CD4-positive, CD25-positive, alpha-beta regulatory T cell (primary cell): Measurements from ENCODE around the gene TBCB. TPM values are rescaled to one million over a fixed set of nuclear protein-coding genes. Genes with fewer than 3 reads are reported as not detected.
A peak's percentile ranks its signal among the peaks of the same experiment; 100 is the strongest.

Experiments
- ATAC-seq, 2 donors: fragments of 150-1000 bp; cut with Tn5 transposase; one replicate each; pipeline ENCODE4 v1.10.0; 2021; ENCODE audit warnings: low read depth in 2 of 2, moderate number of reproducible peaks in 2 of 2, moderate library complexity in 1 of 2
- DNase-seq, 3 donors: peaks; one replicate each; pipeline versions ENCODE4 v3.0.0 to v3.0.0-alpha.2; 2012 to 2022; ENCODE audit warnings: mixed read lengths in 1 of 3
- H3K27ac ChIP-seq: one replicate; pipeline ENCODE4 v1.7.0; 2013; ENCODE audit warnings: mild to moderate bottlenecking, low read length; ENCODE audit not compliant: insufficient read depth, poor library complexity, severe bottlenecking
- H3K27me3 ChIP-seq: one replicate; pipeline ENCODE4 v1.7.0; 2013; ENCODE audit warnings: low read length; ENCODE audit not compliant: control insufficient read depth, insufficient read depth
- H3K36me3 ChIP-seq: one replicate; pipeline ENCODE4 v1.7.0; 2013; ENCODE audit warnings: mild to moderate bottlenecking, low read length, moderate library complexity; ENCODE audit not compliant: control insufficient read depth, insufficient read depth
- H3K4me1 ChIP-seq: 2 replicates; pipeline ENCODE4 v1.7.0; 2013; ENCODE audit warnings: mild to moderate bottlenecking, low read length; ENCODE audit not compliant: insufficient read depth, control insufficient read depth, poor library complexity, severe bottlenecking
- H3K4me3 ChIP-seq: one replicate; pipeline ENCODE4 v1.7.0; 2013; ENCODE audit warnings: low read depth, mild to moderate bottlenecking, low read length, moderate library complexity
- H3K9me3 ChIP-seq, 2 experiments: 1 replicate in 1 of 2; 2 replicates in 1 of 2; pipeline ENCODE4 v1.7.0; 2013; ENCODE audit warnings: low read length in 2 of 2, mild to moderate bottlenecking in 1 of 2, moderate library complexity in 1 of 2; ENCODE audit not compliant: control insufficient read depth in 2 of 2
- H3K27ac Mint-ChIP-seq, 3 donors: one replicate each; pipeline ENCODE4 v1.8.0; 2020 to 2022; ENCODE audit warnings: mild to moderate bottlenecking in 3 of 3, mixed read lengths in 3 of 3, moderate library complexity in 2 of 3
- H3K27me3 Mint-ChIP-seq: one replicate; pipeline ENCODE4 v1.8.0; 2022; ENCODE audit warnings: mild to moderate bottlenecking, mixed read lengths
- H3K36me3 Mint-ChIP-seq: one replicate; pipeline ENCODE4 v1.8.0; 2020; ENCODE audit warnings: mixed read lengths
- H3K4me1 Mint-ChIP-seq, 4 donors: one replicate each; pipeline ENCODE4 v1.8.0; 2020 to 2022; ENCODE audit warnings: mixed read lengths in 4 of 4, mild to moderate bottlenecking in 1 of 4
- H3K4me3 Mint-ChIP-seq, 4 donors: one replicate each; pipeline ENCODE4 v1.8.0; 2020 to 2022; ENCODE audit warnings: mild to moderate bottlenecking in 4 of 4, mixed read lengths in 4 of 4, moderate library complexity in 3 of 4
- H3K9me3 Mint-ChIP-seq, 7 donors: one replicate each; pipeline ENCODE4 v1.8.0; 2020 to 2022; ENCODE audit warnings: mixed read lengths in 7 of 7, mild to moderate bottlenecking in 3 of 7, moderate library complexity in 2 of 7
- polyA plus RNA-seq, 4 donors: library from polyadenylated mRNA; unstranded; fragments of 300-500 nt; fragmentation: Illumina TruSeq; gene quantifications; one replicate each; pipeline ENCODE4 v1.2.3, GENCODE V29; 2021
- total RNA-seq: library from RNA; stranded (reverse); gene quantifications from one replicate; pipeline ENCODE4 v1.2.3, GENCODE V29; 2022

TBCB gene
- total and polyA plus RNA-seq, 5 donors from 2014 or later = 129 to 346 (median 260) TPM

DNA sequence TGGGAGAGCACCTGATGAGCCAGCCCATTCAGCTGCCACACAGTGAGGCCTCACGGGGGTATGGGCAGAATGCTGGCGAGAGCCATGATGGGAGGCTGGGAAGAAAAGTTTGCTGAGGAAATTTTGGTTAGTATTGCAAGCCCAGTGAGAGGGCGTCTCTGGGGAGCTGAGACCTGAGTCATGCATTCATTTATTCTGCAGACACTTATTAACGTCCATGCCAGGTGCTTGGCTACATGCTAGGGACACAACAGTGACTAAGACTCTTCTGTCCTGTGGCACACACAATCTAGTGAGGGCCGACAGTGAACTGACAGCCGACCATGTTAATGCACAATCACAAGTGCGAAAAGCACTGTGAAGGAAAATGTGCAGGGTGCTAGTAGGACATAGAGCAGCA lies 33.4 kb upstream of the TBCB start:
- peaks cover 0 to 2% (median 0%) of the 10 kb centered on the region in 4 donors for H3K4me1 Mint-ChIP-seq
- Histone ChIP-seq H3K27ac (no peak overlapping the region), H3K27me3 (no peaks in the 10 kb centered on the region), H3K9me3 (no peaks in the 10 kb centered on the region), H3K36me3 (peaks cover 6% of the 10 kb centered on the region), H3K4me3 (no peak overlapping the region), H3K4me1 (no peaks in the 10 kb centered on the region)
- no peaks in the 10 kb centered on the region for H3K27me3 Mint-ChIP-seq
- no peak for DNase-seq
- H3K9me3 Mint-ChIP-seq = no peaks in the 10 kb centered on the region
- no peak overlapping the region for H3K27ac Mint-ChIP-seq
- no peak overlapping the region for H3K4me3 Mint-ChIP-seq
- no peak for ATAC-seq
- H3K36me3 Mint-ChIP-seq = peaks cover 9% of the 10 kb centered on the region

DNA sequence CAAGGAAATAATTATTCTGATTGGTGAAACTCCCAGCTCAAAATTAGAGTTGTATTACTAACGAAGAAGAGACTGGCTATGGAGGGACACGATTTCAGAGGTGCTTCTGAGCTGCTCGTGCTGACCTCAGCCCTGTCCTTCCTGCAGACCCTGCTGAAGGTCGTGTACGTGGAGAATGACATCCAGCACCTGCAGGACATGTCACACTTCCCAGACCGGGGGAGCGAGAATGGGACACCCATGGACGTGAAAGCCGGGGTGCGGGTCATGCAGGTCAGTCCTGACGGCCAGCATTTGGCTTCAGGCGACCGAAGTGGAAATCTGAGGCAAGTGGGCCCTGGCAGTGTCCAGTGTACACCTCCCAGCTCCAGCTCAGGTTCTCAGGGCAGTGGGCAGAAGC lies 32.4 kb upstream of the TBCB start:
- Mint-ChIP-seq H3K36me3 (peaks cover 9% of the 10 kb centered on the region), H3K4me1 (peaks cover 0 to 2% (median 0%) of the 10 kb centered on the region in 4 donors), H3K27ac (no peak overlapping the region), H3K9me3 (no peaks in the 10 kb centered on the region), H3K4me3 (no peak overlapping the region), H3K27me3 (no peaks in the 10 kb centered on the region)
- Histone ChIP-seq H3K27me3 (no peaks in the 10 kb centered on the region), H3K4me1 (no peaks in the 10 kb centered on the region), H3K4me3 (no peak overlapping the region), H3K27ac (no peak overlapping the region), H3K36me3 (peaks cover 6% of the 10 kb centered on the region), H3K9me3 (no peaks in the 10 kb centered on the region)
- ATAC-seq (no peak), DNase-seq (no peak)

DNA sequence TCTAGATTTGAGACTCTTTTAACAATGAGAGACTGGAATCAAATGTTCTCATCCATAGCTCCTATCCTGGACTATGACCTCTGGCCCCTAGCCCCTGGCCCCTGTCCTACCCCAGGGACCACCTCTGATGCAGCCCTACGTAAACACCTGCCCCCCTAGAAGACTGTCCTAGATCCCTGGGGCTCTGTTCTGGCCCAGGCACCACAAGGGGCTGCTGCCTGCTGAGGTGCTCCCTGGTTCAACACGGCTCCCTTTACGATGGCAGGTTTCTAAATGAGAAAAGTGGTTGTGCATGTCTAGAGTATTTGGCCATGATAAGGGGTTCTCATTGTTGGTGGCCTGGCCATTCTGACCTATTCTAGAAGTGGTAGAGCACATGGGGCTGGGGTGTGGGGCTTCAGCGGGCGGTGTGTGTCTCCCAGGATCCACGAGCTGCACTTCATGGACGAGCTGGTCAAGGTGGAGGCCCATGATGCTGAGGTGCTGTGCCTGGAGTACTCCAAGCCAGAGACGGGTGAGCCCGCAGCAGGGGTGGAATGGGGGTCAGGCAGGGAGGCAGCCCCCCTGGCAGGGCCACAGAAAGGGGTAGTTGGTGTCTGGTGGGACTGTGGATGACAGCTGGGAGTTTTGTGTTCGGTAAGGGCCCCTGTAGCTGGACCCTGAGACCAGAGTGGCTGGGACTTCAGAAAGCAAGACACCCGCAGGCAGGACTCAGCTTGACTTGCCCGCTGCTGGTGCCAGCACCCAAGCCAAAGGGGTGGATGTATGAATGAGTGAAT lies 30.8 kb upstream of the TBCB start:
- Histone ChIP-seq H3K36me3 (peaks cover 6% of the 10 kb centered on the region), H3K27me3 (no peaks in the 10 kb centered on the region), H3K4me1 (no peaks in the 10 kb centered on the region), H3K9me3 (no peaks in the 10 kb centered on the region), H3K4me3 (no peak overlapping the region), H3K27ac (no peak overlapping the region)
- ATAC-seq (no peak), DNase-seq (no peak)
- Mint-ChIP-seq H3K9me3 (no peaks in the 10 kb centered on the region), H3K36me3 (peaks cover 14% of the 10 kb centered on the region), H3K4me3 (no peak overlapping the region), H3K27me3 (no peaks in the 10 kb centered on the region), H3K27ac (no peak overlapping the region), H3K4me1 (no peaks in the 10 kb centered on the region)

DNA sequence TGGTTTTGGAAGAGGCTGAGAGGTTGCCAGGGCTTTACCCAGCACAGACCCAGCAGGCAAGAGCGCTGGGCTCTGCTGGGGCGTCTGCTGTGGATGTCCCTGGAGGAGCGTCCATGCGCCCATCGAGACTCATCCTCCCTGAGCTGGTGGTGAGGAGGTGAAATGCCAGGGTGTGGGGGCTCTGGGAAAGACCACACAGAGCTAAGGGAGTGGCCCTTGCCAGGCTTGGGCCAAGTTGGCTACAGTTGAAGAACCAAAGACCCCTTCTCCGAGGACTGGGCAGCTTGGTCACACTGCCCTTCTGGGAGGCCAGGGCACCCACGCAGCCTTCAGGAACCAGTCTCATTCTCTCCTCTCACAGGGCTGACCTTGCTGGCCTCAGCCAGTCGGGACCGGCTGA lies 28.9 kb upstream of the TBCB start:
- no peak overlapping the region for H3K4me3 ChIP-seq
- peak overlapping the region in 1 of 3 donors; percentile 79 for H3K27ac Mint-ChIP-seq
- H3K4me3 Mint-ChIP-seq = no peak overlapping the region
- peaks cover 14% of the 10 kb centered on the region for H3K36me3 Mint-ChIP-seq
- DNase-seq (no peak), ATAC-seq (no peak)
- H3K27me3 Mint-ChIP-seq = no peaks in the 10 kb centered on the region
- no peaks in the 10 kb centered on the region for H3K27me3 ChIP-seq
- no peak overlapping the region for H3K27ac ChIP-seq
- peaks cover 6% of the 10 kb centered on the region for H3K36me3 ChIP-seq
- H3K4me1 Mint-ChIP-seq = no peaks in the 10 kb centered on the region
- no peaks in the 10 kb centered on the region for H3K9me3 Mint-ChIP-seq
- no peaks in the 10 kb centered on the region for H3K4me1 ChIP-seq
- H3K9me3 ChIP-seq = no peaks in the 10 kb centered on the region

DNA sequence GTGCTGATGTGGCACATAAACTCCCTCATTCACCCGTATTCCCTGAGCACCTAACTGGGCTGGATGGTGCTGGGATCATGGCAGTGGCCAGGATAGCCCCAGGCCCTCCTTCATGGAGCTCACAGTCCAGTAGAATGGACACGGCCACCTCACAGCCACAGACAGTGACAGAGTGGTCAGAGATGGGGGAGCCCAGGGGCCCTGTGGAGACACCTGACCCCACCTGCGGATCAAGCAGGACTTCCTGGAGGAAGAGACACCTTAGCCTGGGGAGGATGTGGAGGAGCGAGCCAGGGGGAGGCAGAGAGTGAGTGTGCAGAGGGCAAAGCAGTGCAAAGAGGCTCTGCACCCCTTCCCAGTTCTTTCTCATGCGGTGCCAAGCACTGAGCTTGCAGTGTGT lies 25.4 kb upstream of the TBCB start:
- Mint-ChIP-seq H3K4me1 (peaks cover 0 to 15% (median 6%) of the 10 kb centered on the region in 4 donors), H3K27ac (peak overlapping the region in 1 of 3 donors; percentile 80), H3K36me3 (peaks cover 7% of the 10 kb centered on the region), H3K9me3 (no peaks in the 10 kb centered on the region), H3K4me3 (no peak overlapping the region), H3K27me3 (no peaks in the 10 kb centered on the region)
- Histone ChIP-seq H3K9me3 (no peaks in the 10 kb centered on the region), H3K27ac (no peak overlapping the region), H3K4me1 (no peaks in the 10 kb centered on the region), H3K4me3 (no peak overlapping the region), H3K36me3 (no peaks in the 10 kb centered on the region), H3K27me3 (no peaks in the 10 kb centered on the region)
- DNase-seq = no peak
- ATAC-seq = no peak

DNA sequence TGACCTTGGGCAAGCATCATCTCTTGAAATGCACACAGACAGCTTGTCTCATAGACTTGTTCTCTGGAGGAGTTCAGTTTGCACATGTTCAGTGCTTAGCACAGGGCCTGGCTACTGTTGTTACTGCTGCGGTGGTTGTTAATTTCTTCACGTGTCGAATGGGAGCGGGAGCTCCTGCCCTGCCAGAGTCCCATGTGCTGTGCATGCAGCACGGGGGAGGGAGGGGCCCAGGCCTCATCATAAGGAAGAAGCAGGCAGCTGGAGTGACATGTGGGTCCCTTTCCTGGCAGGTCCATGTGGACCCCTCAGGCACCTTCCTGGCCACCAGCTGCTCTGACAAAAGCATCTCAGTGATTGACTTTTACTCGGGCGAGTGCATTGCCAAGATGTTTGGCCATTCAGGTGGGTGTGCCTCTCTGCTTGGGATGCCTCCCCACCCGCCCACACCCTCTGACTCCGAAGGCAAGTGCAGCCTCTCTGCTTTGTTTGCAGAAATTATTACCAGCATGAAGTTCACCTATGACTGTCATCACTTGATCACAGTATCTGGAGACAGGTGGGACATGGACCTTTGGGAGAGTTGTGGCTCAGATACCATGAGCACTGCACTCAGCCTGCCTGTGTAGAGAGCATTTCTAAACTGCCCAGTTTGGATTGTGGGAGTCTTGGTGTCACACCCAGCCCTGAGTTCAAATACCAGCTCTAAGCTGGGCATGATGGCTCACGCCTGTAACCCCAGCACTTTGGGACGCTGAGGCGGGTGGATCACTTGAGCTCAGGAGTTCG lies 24.2 kb upstream of the TBCB start:
- H3K4me3 Mint-ChIP-seq = no peak overlapping the region
- Histone ChIP-seq H3K27ac (no peak overlapping the region), H3K9me3 (no peaks in the 10 kb centered on the region), H3K4me1 (no peaks in the 10 kb centered on the region), H3K36me3 (no peaks in the 10 kb centered on the region), H3K27me3 (no peaks in the 10 kb centered on the region), H3K4me3 (no peak overlapping the region)
- H3K9me3 Mint-ChIP-seq = no peaks in the 10 kb centered on the region
- peaks cover 5% of the 10 kb centered on the region for H3K36me3 Mint-ChIP-seq
- no peak overlapping the region for H3K27ac Mint-ChIP-seq
- no peaks in the 10 kb centered on the region for H3K27me3 Mint-ChIP-seq
- ATAC-seq (no peak), DNase-seq (no peak)
- peaks cover 0 to 15% (median 6%) of the 10 kb centered on the region in 4 donors for H3K4me1 Mint-ChIP-seq

DNA sequence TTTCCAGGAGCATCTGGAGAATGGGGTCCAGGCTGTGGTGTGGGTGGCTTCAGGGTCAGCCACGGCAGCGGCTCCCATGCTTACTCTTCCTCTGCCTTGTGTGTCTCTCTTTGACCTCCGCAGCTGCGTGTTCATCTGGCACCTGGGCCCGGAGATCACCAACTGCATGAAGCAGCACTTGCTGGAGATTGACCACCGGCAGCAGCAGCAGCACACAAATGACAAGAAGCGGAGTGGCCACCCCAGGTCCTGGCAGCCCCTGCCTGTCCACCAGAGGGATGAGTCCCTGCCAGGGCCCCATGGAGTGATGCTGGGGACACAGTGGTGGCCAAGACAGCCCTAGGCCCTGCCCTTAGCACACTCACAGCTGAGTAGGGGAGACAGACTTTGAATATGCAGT lies 22.7 kb upstream of the TBCB start:
- Histone ChIP-seq H3K36me3 (no peaks in the 10 kb centered on the region), H3K27me3 (no peaks in the 10 kb centered on the region), H3K9me3 (no peaks in the 10 kb centered on the region), H3K4me3 (no peak overlapping the region), H3K4me1 (no peaks in the 10 kb centered on the region), H3K27ac (no peak overlapping the region)
- Mint-ChIP-seq H3K4me3 (no peak overlapping the region), H3K36me3 (peaks cover 12% of the 10 kb centered on the region), H3K4me1 (peaks cover 0 to 15% (median 6%) of the 10 kb centered on the region in 4 donors), H3K27me3 (no peaks in the 10 kb centered on the region), H3K27ac (peak overlapping the region in 1 of 3 donors; percentile 78), H3K9me3 (no peaks in the 10 kb centered on the region)
- no peak for DNase-seq
- ATAC-seq = no peak
